Thymus (tissue), 11 donors: ENCODE results near the gene PDE6C. TPM values are rescaled to one million over a fixed set of nuclear protein-coding genes. Genes with fewer than 3 reads are reported as not detected.

Source experiments
- DNase-seq, 9 donors: peaks; one replicate each; pipeline ENCODE4 v3.0.0-alpha.2; 2013; ENCODE audit warnings: low spot score in 9 of 9, low read depth in 6 of 9, missing footprints in 1 of 9
- H3K27ac ChIP-seq, 2 donors: one replicate each; pipeline ENCODE4 v1.5.1; 2013; ENCODE audit warnings: control low read depth in 1 of 2, low read depth in 1 of 2, low read length in 1 of 2, mild to moderate bottlenecking in 1 of 2, moderate library complexity in 1 of 2
- H3K27me3 ChIP-seq, 2 donors: one replicate each; pipeline ENCODE4 v1.5.1; 2013; ENCODE audit warnings: low read length in 1 of 2; ENCODE audit not compliant: control insufficient read depth in 2 of 2, insufficient read depth in 1 of 2
- H3K36me3 ChIP-seq, 2 donors: one replicate each; pipeline ENCODE4 v1.5.1; 2013; ENCODE audit warnings: low read length in 1 of 2, mild to moderate bottlenecking in 1 of 2, moderate library complexity in 1 of 2; ENCODE audit not compliant: control insufficient read depth in 2 of 2, insufficient read depth in 2 of 2
- H3K4me1 ChIP-seq, 2 donors: one replicate each; pipeline ENCODE4 v1.5.1; 2013; ENCODE audit warnings: low read length in 2 of 2; ENCODE audit not compliant: control insufficient read depth in 2 of 2, insufficient read depth in 2 of 2
- H3K4me3 ChIP-seq, 2 donors: one replicate each; pipeline ENCODE4 v1.5.1; 2013; ENCODE audit warnings: low read length in 2 of 2, control low read depth in 1 of 2, mild to moderate bottlenecking in 1 of 2
- H3K9me3 ChIP-seq, 2 donors: one replicate each; pipeline ENCODE4 v1.5.1; 2013; ENCODE audit warnings: low read length in 1 of 2, mild to moderate bottlenecking in 1 of 2; ENCODE audit not compliant: control insufficient read depth in 2 of 2, insufficient read depth in 1 of 2
- WGBS: extraction: QIAGEN DNeasy Blood & Tissue Kit; methylation state at CpG from one replicate; pipeline ENCODE4 v1.1.7; 2013; 5-methylcytosine and 5-hydroxymethylcytosine counted together
- polyA plus RNA-seq: library from polyadenylated mRNA; stranded (reverse); fragments of 200-250 nt; gene quantifications from one replicate; pipeline ENCODE4 v1.2.3, GENCODE V29; 2013
- total RNA-seq: library from RNA; stranded (reverse); fragments of 120-200 nt; gene quantifications from one replicate; pipeline ENCODE4 v1.2.4, GENCODE V29; 2013
- donor health status: healthy.

The PDE6C gene
- total and polyA plus RNA-seq, 2 donors = 0.18 TPM; not detected in 1

- no peak overlapping the region for H3K4me3 ChIP-seq
- H3K36me3 ChIP-seq = no peaks in the 10 kb centered on the region
- no peak overlapping the region for H3K27ac ChIP-seq
- peaks cover 3 to 6% of the 10 kb centered on the region in 2 donors for H3K4me1 ChIP-seq
- no peak for DNase-seq
- H3K9me3 ChIP-seq = no peaks in the 10 kb centered on the region
- H3K27me3 ChIP-seq = peaks cover 0 to 25% of the 10 kb centered on the region in 2 donors
- WGBS = 71% methylated on average over 3 of the region's 3 CpGs
These were observed 38.4 kb upstream of the PDE6C start for GRCh38 chr10:93573924-93574323.

- no peak overlapping the region for H3K27ac ChIP-seq
- H3K9me3 ChIP-seq = no peaks in the 10 kb centered on the region
- peaks cover 3 to 6% of the 10 kb centered on the region in 2 donors for H3K4me1 ChIP-seq
- peaks cover 0 to 7% of the 10 kb centered on the region in 2 donors for H3K27me3 ChIP-seq
- WGBS = 93% methylated on average over 3 of the region's 3 CpGs
- H3K36me3 ChIP-seq = no peaks in the 10 kb centered on the region
- no peak overlapping the region for H3K4me3 ChIP-seq
- no peak for DNase-seq
These were observed 35.4 kb upstream of the PDE6C start for GRCh38 chr10:93576888-93577287.

- DNase-seq = no peak
- H3K27me3 ChIP-seq = peaks cover 0 to 3% of the 10 kb centered on the region in 2 donors
- no peaks in the 10 kb centered on the region for H3K36me3 ChIP-seq
- WGBS = 98% methylated on average over 3 of the region's 3 CpGs
- H3K9me3 ChIP-seq = no peaks in the 10 kb centered on the region
- H3K27ac ChIP-seq = no peak overlapping the region
- peaks cover 3 to 6% of the 10 kb centered on the region in 2 donors for H3K4me1 ChIP-seq
- H3K4me3 ChIP-seq = no peak overlapping the region
These were observed 34.8 kb upstream of the PDE6C start for GRCh38 chr10:93577565-93577964.

- 98% methylated on average over 7 of the region's 7 CpGs for WGBS
- Histone ChIP-seq H3K9me3 (no peaks in the 10 kb centered on the region), H3K27me3 (no peaks in the 10 kb centered on the region), H3K27ac (no peak overlapping the region), H3K4me3 (no peak overlapping the region), H3K4me1 (no peaks in the 10 kb centered on the region), H3K36me3 (no peaks in the 10 kb centered on the region)
- DNase-seq = no peak
These were observed 33.2 kb upstream of the PDE6C start for GRCh38 chr10:93579089-93579488.

- no peaks in the 10 kb centered on the region for H3K9me3 ChIP-seq
- no peaks in the 10 kb centered on the region for H3K36me3 ChIP-seq
- WGBS = 95% methylated on average over 3 of the region's 3 CpGs
- DNase-seq = no peak
- no peak overlapping the region for H3K4me3 ChIP-seq
- H3K27me3 ChIP-seq = no peaks in the 10 kb centered on the region
- H3K4me1 ChIP-seq = no peaks in the 10 kb centered on the region
- H3K27ac ChIP-seq = no peak overlapping the region
These were observed 32.2 kb upstream of the PDE6C start for GRCh38 chr10:93579985-93580711.

- Histone ChIP-seq H3K9me3 (no peaks in the 10 kb centered on the region), H3K4me1 (no peaks in the 10 kb centered on the region), H3K27ac (no peak overlapping the region), H3K4me3 (no peak overlapping the region), H3K36me3 (no peaks in the 10 kb centered on the region), H3K27me3 (no peaks in the 10 kb centered on the region)
- no peak for DNase-seq
- 89% methylated on average over 6 of the region's 6 CpGs for WGBS
These were observed 31.5 kb upstream of the PDE6C start for GRCh38 chr10:93580828-93581227.

- Histone ChIP-seq H3K27ac (no peak overlapping the region), H3K36me3 (no peaks in the 10 kb centered on the region), H3K27me3 (no peaks in the 10 kb centered on the region), H3K9me3 (no peaks in the 10 kb centered on the region), H3K4me3 (no peak overlapping the region), H3K4me1 (no peaks in the 10 kb centered on the region)
- over 99% methylated on average over 7 of the region's 7 CpGs for WGBS
- DNase-seq = no peak
These were observed 27.9 kb upstream of the PDE6C start for GRCh38 chr10:93584445-93584844.

- whole genome bisulfite sequencing = 93% methylated on average over 15 of the region's 15 CpGs
These were observed 22.4 kb upstream of the PDE6C start for GRCh38 chr10:93589648-93590562.

GRCh38 chr10:93590638-93591037 is 21.7 kb upstream of the PDE6C start:
- Histone ChIP-seq H3K4me1 (no peaks in the 10 kb centered on the region), H3K27me3 (no peaks in the 10 kb centered on the region), H3K36me3 (no peaks in the 10 kb centered on the region), H3K4me3 (no peak overlapping the region), H3K9me3 (no peaks in the 10 kb centered on the region), H3K27ac (no peak overlapping the region)
- WGBS = 95% methylated on average over 7 of the region's 7 CpGs
- no peak for DNase-seq

More at GRCh38 chr10:93589648-93590562, 22.4 kb upstream of the PDE6C start:
- no peaks in the 10 kb centered on the region for H3K9me3 ChIP-seq
- H3K4me3 ChIP-seq = no peak overlapping the region
- H3K27ac ChIP-seq = no peak overlapping the region
- H3K27me3 ChIP-seq = no peaks in the 10 kb centered on the region
- DNase-seq = no peak
- no peaks in the 10 kb centered on the region for H3K4me1 ChIP-seq
- H3K36me3 ChIP-seq = no peaks in the 10 kb centered on the region
